Mesenchymal stem cell (in vitro differentiated cells and primary cell): ENCODE results near the gene SUPT3H.

Experiments used
- DNase-seq: peaks from one replicate; pipeline ENCODE4 v3.0.0-alpha.2; 2013
- H2AFZ ChIP-seq: one replicate; pipeline ENCODE4 v1.6.1; 2013; ENCODE audit warnings: low read depth, mild to moderate bottlenecking, control low read depth, inconsistent platforms, low read length, moderate library complexity
- H2AK5ac ChIP-seq: 2 replicates; pipeline ENCODE4 v1.6.1; 2013; ENCODE audit warnings: low read length, moderate library complexity, mild to moderate bottlenecking, inconsistent platforms; ENCODE audit not compliant: severe bottlenecking
- H2BK120ac ChIP-seq: one replicate; pipeline ENCODE4 v1.6.1; 2013; ENCODE audit warnings: low read depth, mild to moderate bottlenecking, inconsistent platforms, low read length, moderate library complexity
- H2BK12ac ChIP-seq, 2 experiments: one replicate each; pipeline ENCODE4 v1.6.1; 2013; ENCODE audit warnings: inconsistent platforms in 2 of 2, low read length in 2 of 2, mild to moderate bottlenecking in 2 of 2, moderate library complexity in 2 of 2, control low read depth in 1 of 2
- H2BK15ac ChIP-seq: one replicate; pipeline ENCODE4 v1.6.1; 2013; ENCODE audit warnings: mild to moderate bottlenecking, low read depth, inconsistent platforms; ENCODE audit not compliant: poor library complexity, severe bottlenecking
- H2BK5ac ChIP-seq: 2 replicates; pipeline ENCODE4 v1.6.1; 2013; ENCODE audit warnings: low read depth, mild to moderate bottlenecking, low read length, control low read depth, inconsistent platforms; ENCODE audit not compliant: poor library complexity, severe bottlenecking
- H3K14ac ChIP-seq, 2 experiments: one replicate each; pipeline ENCODE4 v1.6.1; 2013; ENCODE audit warnings: inconsistent platforms in 2 of 2, low read length in 2 of 2, control low read depth in 1 of 2, mild to moderate bottlenecking in 1 of 2, moderate library complexity in 1 of 2
- H3K18ac ChIP-seq, 2 experiments: one replicate each; pipeline ENCODE4 v1.6.1; 2013; ENCODE audit warnings: inconsistent platforms in 2 of 2, low read length in 2 of 2, control low read depth in 1 of 2, low read depth in 1 of 2, mild to moderate bottlenecking in 1 of 2
- H3K23ac ChIP-seq, 2 experiments: one replicate each; pipeline ENCODE4 v1.6.1; 2013; ENCODE audit warnings: inconsistent platforms in 2 of 2, low read length in 2 of 2, mild to moderate bottlenecking in 2 of 2, moderate library complexity in 2 of 2, control low read depth in 1 of 2
- H3K27ac ChIP-seq: 2 replicates; pipeline ENCODE4 v1.5.1; 2013; ENCODE audit warnings: mild to moderate bottlenecking, moderate library complexity, low read length, control low read depth, inconsistent platforms; ENCODE audit not compliant: poor library complexity, severe bottlenecking
- H3K27me3 ChIP-seq, 2 experiments: 2 replicates each; pipeline versions ENCODE4 v1.6.1 to v1.7.0; 2013; ENCODE audit warnings: low read length in 2 of 2, mild to moderate bottlenecking in 2 of 2, moderate library complexity in 2 of 2, control low read depth in 1 of 2, inconsistent platforms in 1 of 2; ENCODE audit not compliant: control insufficient read depth in 1 of 2, insufficient read depth in 1 of 2
- H3K36me3 ChIP-seq, 2 experiments: 2 replicates each; pipeline versions ENCODE4 v1.6.1 to v1.7.0; 2013; ENCODE audit warnings: low read length in 2 of 2, control low read depth in 1 of 2, inconsistent platforms in 1 of 2, low read depth in 1 of 2, mild to moderate bottlenecking in 1 of 2; ENCODE audit not compliant: insufficient read depth in 2 of 2, control insufficient read depth in 1 of 2
- H3K4ac ChIP-seq, 2 experiments: one replicate each; pipeline ENCODE4 v1.6.1; 2013; ENCODE audit warnings: inconsistent platforms in 2 of 2, low read length in 2 of 2, mild to moderate bottlenecking in 2 of 2, moderate library complexity in 2 of 2, control low read depth in 1 of 2, low read depth in 1 of 2
- H3K4me1 ChIP-seq: 2 replicates; pipeline ENCODE4 v1.6.1; 2013; ENCODE audit warnings: low read depth, low read length, control low read depth; ENCODE audit not compliant: control insufficient read depth, insufficient read depth
- H3K4me2 ChIP-seq: 2 replicates; pipeline ENCODE4 v1.6.1; 2013; ENCODE audit warnings: low read length, mild to moderate bottlenecking, inconsistent platforms; ENCODE audit not compliant: poor library complexity, severe bottlenecking
- H3K4me3 ChIP-seq, 2 experiments: 2 replicates each; pipeline versions ENCODE4 v1.5.1 to v1.7.0; 2013; ENCODE audit warnings: low read length in 2 of 2, mild to moderate bottlenecking in 2 of 2, control low read depth in 1 of 2, low read depth in 1 of 2; ENCODE audit not compliant: insufficient read depth in 1 of 2
- H3K79me1 ChIP-seq: replicated peaks from 2 replicates; pipeline ENCODE4 v1.6.1; 2013; ENCODE audit warnings: mild to moderate bottlenecking, control low read depth, low read length, inconsistent platforms; ENCODE audit not compliant: poor library complexity, severe bottlenecking
- H3K9ac ChIP-seq: 2 replicates; pipeline ENCODE4 v1.7.0; 2013; ENCODE audit warnings: mild to moderate bottlenecking, low read length, moderate library complexity
- H3K9me3 ChIP-seq: 2 replicates; pipeline ENCODE4 v1.7.0; 2013; ENCODE audit warnings: mild to moderate bottlenecking, low read length; ENCODE audit not compliant: control insufficient read depth
- H4K8ac ChIP-seq: one replicate; pipeline ENCODE4 v1.6.1; 2013; ENCODE audit warnings: inconsistent platforms, mild to moderate bottlenecking, low read length, moderate library complexity
- H4K91ac ChIP-seq: one replicate; pipeline ENCODE4 v1.6.1; 2013; ENCODE audit warnings: mild to moderate bottlenecking, low read length, inconsistent platforms
- WGBS: methylation state at CpG from one replicate; pipeline ENCODE4 v1.1.7; 2013; ENCODE audit warnings: mixed read lengths; 5-methylcytosine and 5-hydroxymethylcytosine counted together

Gene SUPT3H

GRCh38 chr6:45191414-45191813 lies 186.3 kb downstream of the SUPT3H start:
- no peak overlapping the region for H3K4ac ChIP-seq
- H3K9me3 ChIP-seq = no peaks in the 10 kb centered on the region
- no peak overlapping the region for H3K23ac ChIP-seq
- H2BK15ac ChIP-seq = no peak overlapping the region
- no peak overlapping the region for H4K91ac ChIP-seq
- H3K18ac ChIP-seq = no peak overlapping the region
- no peak overlapping the region for H2BK120ac ChIP-seq
- H3K4me3 ChIP-seq = no peak overlapping the region
- peaks cover 1% of the 10 kb centered on the region for H3K79me1 ChIP-seq
- no peak overlapping the region for H2AK5ac ChIP-seq
- H3K4me1 ChIP-seq = no peaks in the 10 kb centered on the region
- no peak overlapping the region for H3K9ac ChIP-seq
- no peaks in the 10 kb centered on the region for H3K27me3 ChIP-seq
- WGBS = 86% methylated on average over 1 of the region's 4 CpGs
- H3K36me3 ChIP-seq = no peaks in the 10 kb centered on the region
- no peak overlapping the region for H3K27ac ChIP-seq
- H3K14ac ChIP-seq = no peak overlapping the region
- no peak overlapping the region for H4K8ac ChIP-seq
- DNase-seq = no peak
- no peak overlapping the region for H3K4me2 ChIP-seq
- no peak overlapping the region for H2BK12ac ChIP-seq
- H2BK5ac ChIP-seq = no peak overlapping the region
- H2AFZ ChIP-seq = no peak overlapping the region

GRCh38 chr6:45187836-45188235 lies 189.9 kb downstream of the SUPT3H start:
- H2AK5ac ChIP-seq = no peak overlapping the region
- H3K18ac ChIP-seq = no peak overlapping the region
- H4K91ac ChIP-seq = no peak overlapping the region
- no peak overlapping the region for H3K14ac ChIP-seq
- WGBS = 97% methylated on average over 2 of the region's 2 CpGs
- no peak overlapping the region for H3K4me3 ChIP-seq
- no peak overlapping the region for H2AFZ ChIP-seq
- H4K8ac ChIP-seq = no peak overlapping the region
- no peak overlapping the region for H2BK5ac ChIP-seq
- no peaks in the 10 kb centered on the region for H3K9me3 ChIP-seq
- H2BK12ac ChIP-seq = no peak overlapping the region
- no peaks in the 10 kb centered on the region for H3K27me3 ChIP-seq
- H3K27ac ChIP-seq = no peak overlapping the region
- peaks cover 6% of the 10 kb centered on the region for H3K79me1 ChIP-seq
- no peak overlapping the region for H3K4ac ChIP-seq
- H3K9ac ChIP-seq = no peak overlapping the region
- no peaks in the 10 kb centered on the region for H3K4me1 ChIP-seq
- H2BK120ac ChIP-seq = no peak overlapping the region
- no peak overlapping the region for H3K4me2 ChIP-seq
- no peak overlapping the region for H3K23ac ChIP-seq
- no peak overlapping the region for H2BK15ac ChIP-seq
- H3K36me3 ChIP-seq = no peaks in the 10 kb centered on the region
- DNase-seq = peak; percentile 18

GRCh38 chr6:45185403-45186251 lies 192.1 kb downstream of the SUPT3H start:
- Histone ChIP-seq H3K9me3 (no peaks in the 10 kb centered on the region), H3K18ac (no peak overlapping the region), H3K4me1 (no peaks in the 10 kb centered on the region), H2AK5ac (no peak overlapping the region), H2BK120ac (no peak overlapping the region), H3K4ac (no peak overlapping the region), H3K79me1 (peaks cover 6% of the 10 kb centered on the region), H3K27ac (no peak overlapping the region), H2BK5ac (no peak overlapping the region), H3K27me3 (no peaks in the 10 kb centered on the region), H3K14ac (no peak overlapping the region), H3K4me3 (no peak overlapping the region), H4K91ac (no peak overlapping the region), H4K8ac (no peak overlapping the region), H3K9ac (no peak overlapping the region), H2AFZ (no peak overlapping the region), H3K36me3 (no peaks in the 10 kb centered on the region), H2BK12ac (no peak overlapping the region), H2BK15ac (no peak overlapping the region), H3K23ac (no peak overlapping the region), H3K4me2 (no peak overlapping the region)
- 97% methylated on average over 2 of the region's 2 CpGs for WGBS
- no peak for DNase-seq

GRCh38 chr6:45184937-45185336 lies 192.8 kb downstream of the SUPT3H start:
- 98% methylated on average over 4 of the region's 4 CpGs for WGBS
- Histone ChIP-seq H3K9ac (no peak overlapping the region), H3K4me3 (no peak overlapping the region), H2BK15ac (no peak overlapping the region), H2AK5ac (no peak overlapping the region), H3K4ac (no peak overlapping the region), H3K27me3 (no peaks in the 10 kb centered on the region), H3K79me1 (peaks cover 6% of the 10 kb centered on the region), H3K23ac (no peak overlapping the region), H4K8ac (no peak overlapping the region), H3K4me1 (no peaks in the 10 kb centered on the region), H2BK12ac (no peak overlapping the region), H3K18ac (no peak overlapping the region), H2BK5ac (no peak overlapping the region), H3K27ac (no peak overlapping the region), H2AFZ (no peak overlapping the region), H2BK120ac (no peak overlapping the region), H4K91ac (no peak overlapping the region), H3K14ac (no peak overlapping the region), H3K36me3 (no peaks in the 10 kb centered on the region), H3K4me2 (no peak overlapping the region), H3K9me3 (no peaks in the 10 kb centered on the region)
- no peak for DNase-seq
